ENCODE measurements around the gene ARMH4. TPM values are rescaled to one million over a fixed set of nuclear protein-coding genes. Genes with fewer than 3 reads are reported as not detected.

The ARMH4 gene
- total RNA-seq, 4 donors from 2014 or later: 2.3 to 4.6 (median 4.0) TPM

DNA sequence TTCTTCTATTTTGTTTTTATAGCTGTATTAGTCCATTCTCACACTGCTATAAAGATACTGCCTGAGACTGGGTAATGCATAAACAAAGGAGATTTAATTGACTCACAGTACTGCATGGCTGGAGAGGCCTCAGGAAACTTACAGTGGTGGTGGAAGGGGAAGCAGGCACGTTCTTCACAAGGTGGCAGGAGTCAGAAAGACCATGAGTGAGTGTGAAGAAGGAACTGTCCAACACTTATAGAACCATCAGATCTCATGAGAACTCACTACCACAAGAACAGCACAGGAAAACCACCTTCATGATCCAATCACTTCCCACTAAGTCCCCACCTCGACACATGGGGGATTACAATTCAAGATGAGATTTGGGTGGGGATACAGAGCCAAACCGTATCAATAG is 42.3 kb downstream of the ARMH4 start:
- DNase-seq (ENCODE audit: low spot score) (no peak), ATAC-seq (ENCODE audit: low FRiP score) (no peak)
- TF ChIP-seq, protein P1, sequence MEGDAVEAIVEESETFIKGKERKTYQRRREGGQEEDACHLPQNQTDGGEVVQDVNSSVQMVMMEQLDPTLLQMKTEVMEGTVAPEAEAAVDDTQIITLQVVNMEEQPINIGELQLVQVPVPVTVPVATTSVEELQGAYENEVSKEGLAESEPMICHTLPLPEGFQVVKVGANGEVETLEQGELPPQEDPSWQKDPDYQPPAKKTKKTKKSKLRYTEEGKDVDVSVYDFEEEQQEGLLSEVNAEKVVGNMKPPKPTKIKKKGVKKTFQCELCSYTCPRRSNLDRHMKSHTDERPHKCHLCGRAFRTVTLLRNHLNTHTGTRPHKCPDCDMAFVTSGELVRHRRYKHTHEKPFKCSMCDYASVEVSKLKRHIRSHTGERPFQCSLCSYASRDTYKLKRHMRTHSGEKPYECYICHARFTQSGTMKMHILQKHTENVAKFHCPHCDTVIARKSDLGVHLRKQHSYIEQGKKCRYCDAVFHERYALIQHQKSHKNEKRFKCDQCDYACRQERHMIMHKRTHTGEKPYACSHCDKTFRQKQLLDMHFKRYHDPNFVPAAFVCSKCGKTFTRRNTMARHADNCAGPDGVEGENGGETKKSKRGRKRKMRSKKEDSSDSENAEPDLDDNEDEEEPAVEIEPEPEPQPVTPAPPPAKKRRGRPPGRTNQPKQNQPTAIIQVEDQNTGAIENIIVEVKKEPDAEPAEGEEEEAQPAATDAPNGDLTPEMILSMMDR (IDR thresholded peaks at IDR 0.05): no peak

DNA sequence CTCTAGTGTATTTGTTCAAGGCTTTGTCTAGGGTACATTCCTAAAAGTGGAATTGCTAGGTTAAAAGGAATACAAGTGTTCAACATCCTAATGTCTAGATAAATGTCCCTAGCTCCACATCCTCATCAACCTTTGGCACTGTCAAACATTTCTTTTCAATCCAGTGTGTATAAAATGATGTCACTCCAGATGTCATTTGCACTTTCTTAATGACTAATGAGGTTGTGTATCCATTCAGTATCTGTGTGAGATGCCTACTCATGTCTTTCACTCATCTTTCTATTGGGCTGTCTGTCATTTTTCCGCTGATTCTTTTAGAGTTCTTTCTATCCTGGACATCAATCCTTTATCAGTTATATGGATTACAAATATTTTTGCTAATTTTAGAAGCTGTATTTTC is 43.3 kb downstream of the ARMH4 start:
- DNase-seq (ENCODE audit: low spot score) (no peak), ATAC-seq (ENCODE audit: low FRiP score) (no peak)
- TF ChIP-seq, protein P1 (IDR thresholded peaks at IDR 0.05): no peak

DNA sequence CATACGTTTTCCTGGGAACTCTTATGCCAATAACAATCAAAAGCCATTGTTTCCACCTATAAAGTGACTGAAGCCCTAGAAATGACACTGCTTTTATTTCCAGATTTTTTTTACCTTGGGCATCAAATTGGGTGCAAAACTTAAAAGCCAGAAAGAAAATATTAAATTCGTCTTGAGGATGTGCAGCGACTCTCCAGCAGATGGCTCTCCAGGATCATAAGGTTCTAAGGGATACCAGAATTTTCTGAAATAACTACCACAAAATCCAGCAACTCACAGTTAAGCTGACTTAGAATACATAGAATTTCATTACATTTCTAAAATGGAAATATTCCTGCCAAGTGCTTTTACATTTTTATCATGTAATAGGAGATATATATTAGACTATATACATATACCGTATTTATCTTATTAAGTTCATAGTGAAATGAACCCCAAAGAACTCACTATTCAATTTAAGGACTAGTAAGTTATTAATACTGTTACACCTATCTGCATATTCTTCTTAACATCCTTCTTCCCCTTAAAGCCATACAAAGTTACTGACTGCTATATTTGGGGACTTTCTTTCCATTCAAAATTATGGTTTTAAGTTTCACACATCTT is 44.0 kb downstream of the ARMH4 start:
- DNase-seq (ENCODE audit: low spot score) (no peak), ATAC-seq (ENCODE audit: low FRiP score) (no peak)
- TF ChIP-seq, protein P1 (IDR thresholded peaks at IDR 0.05): no peak

DNA sequence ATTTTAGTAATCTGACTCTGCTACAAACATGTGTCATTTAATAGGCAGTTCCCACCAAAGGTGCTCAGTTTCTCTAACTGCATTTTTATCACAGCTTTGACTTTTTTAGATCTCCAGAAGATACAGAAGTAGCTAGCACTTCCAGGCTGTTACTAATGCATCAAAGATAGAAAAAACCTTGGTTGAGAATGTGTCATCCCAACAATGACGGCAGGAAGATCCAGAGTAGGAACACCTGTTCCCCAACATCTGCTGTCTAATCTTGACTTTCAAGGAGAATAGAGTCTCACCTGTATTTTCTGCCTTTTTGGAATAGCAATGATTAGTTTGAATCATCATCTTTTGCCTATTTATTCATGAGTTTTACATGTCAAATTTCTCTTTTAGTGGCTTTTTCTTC is 45.0 kb downstream of the ARMH4 start:
- TF ChIP-seq, protein P1 (IDR thresholded peaks at IDR 0.05): no peak
- no peak for ATAC-seq (ENCODE audit: low FRiP score)

DNA sequence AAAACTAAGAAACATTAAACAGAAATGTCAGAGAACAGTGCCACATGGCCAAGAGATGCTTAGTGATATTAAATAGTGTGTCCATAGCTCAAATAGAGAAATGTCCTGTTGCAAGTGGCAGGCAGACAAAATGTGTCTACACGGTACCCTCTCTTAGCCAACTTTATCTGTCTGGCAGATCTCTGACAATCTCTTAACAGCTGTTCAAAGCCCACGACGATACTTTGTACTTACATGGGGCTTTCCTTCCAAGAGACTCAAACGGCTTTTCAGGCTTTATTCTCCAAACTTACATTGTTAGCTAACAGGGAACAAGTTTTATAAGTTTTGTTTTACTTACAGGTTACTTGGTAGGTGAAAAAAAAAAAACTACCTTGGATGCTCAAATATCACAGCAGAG is 45.6 kb downstream of the ARMH4 start:
- DNase-seq (ENCODE audit: low spot score): no peak
- TF ChIP-seq, protein P1 (IDR thresholded peaks at IDR 0.05): no peak
- ATAC-seq (ENCODE audit: low FRiP score): no peak

More for the DNA sequence above, 45.0 kb downstream of the ARMH4 start:
- no peak for DNase-seq (ENCODE audit: low spot score)

DNA sequence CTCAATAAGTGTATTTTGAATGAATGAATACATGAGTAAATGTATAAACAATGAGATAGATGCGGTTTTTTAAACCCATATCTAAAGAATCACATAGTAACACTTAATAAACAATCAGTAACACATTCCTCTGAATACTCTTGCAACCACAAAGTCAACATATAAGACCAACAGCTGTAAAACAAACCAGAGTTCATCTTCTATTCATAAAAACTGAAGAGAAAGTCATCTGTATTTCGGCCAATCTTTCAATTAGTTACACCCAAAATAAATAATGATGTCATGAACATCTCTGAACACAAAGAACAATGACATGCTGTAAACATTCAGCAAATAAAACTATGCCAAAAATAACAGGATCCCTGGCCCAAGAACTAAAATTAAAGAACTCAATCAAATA is 47.2 kb downstream of the ARMH4 start:
- ATAC-seq (ENCODE audit: low FRiP score) (no peak), DNase-seq (ENCODE audit: low spot score) (no peak)
- TF ChIP-seq, protein P1 (IDR thresholded peaks at IDR 0.05): no peak

DNA sequence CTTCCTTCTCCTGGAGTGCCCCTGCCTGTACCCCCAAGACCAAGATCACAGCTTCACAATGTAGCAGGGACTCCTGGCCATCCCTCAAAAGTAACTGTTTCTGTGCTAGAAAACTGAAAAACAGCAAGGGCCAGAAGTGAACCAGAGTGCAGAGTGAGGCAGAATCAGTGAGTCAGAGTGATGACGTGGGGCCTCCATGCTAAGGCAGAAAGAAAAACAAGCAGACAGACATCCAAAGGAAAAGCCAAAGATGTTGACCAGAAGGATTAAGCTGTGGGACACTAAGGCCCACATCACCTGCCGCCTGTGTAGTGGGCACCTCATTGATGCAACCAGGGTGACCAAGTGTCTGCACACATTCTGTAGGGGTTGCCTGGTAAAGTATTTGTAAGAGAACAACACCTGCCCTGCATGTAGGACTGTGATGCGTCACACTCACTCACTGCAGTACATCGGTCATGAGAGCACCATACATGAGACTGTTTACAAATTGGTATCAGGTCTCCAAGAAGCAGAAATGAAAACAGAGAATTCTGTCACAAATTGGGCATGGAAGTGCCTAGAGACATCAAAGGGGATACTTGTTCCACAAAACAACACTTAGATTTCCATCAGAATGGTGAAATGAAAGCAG is 51.2 kb downstream of the ARMH4 start:
- DNase-seq (ENCODE audit: low spot score) (no peak), ATAC-seq (ENCODE audit: low FRiP score) (no peak)
- TF ChIP-seq, protein P1 (IDR thresholded peaks at IDR 0.05): no peak
